ENCODE measurements around the gene ARF1.

DNA sequence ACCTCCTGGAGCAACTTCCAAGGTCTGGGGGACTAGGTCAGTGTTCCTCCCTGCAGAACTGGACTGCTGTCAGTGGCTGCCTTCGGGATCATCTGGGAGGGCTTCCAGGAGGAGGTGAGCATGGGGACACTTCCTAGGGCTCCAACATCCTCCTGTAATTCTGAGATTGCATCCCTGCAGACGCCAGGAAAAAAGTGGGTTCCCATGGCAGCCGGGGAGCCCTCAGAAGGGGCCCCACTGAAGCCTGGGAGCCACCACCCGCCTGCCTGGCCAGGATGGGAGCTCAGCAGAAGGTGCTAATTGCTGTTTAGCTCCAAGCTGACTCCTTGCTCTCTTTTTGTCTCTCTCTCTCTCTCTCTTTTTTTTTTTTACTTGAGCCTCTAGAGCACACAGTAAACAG is 16.1 kb upstream of the ARF1 start:
- no peak for TF ChIP-seq EGR1 (IDR thresholded peaks at IDR 0.05; ENCODE audit: borderline replicate concordance, low read depth, low read length)
- no peak for TF ChIP-seq SIN3A (conservative IDR thresholded peaks at IDR 0.05 in 1 of 2, IDR thresholded peaks at IDR 0.05 in 1 of 2; ENCODE audit: low read depth in 1 of 2, low read length in 2 of 2)
- no peak for TF ChIP-seq NRF1 (IDR thresholded peaks at IDR 0.05; ENCODE audit: low read depth, low read length)
- TF ChIP-seq EP300 (IDR thresholded peaks at IDR 0.05; ENCODE audit: borderline replicate concordance in 1 of 2, low read depth in 2 of 2, low read length in 2 of 2): no peak
- no peak for TF ChIP-seq ATF3 (IDR thresholded peaks at IDR 0.05; ENCODE audit: insufficient read depth, low read depth, low read length)
- TF ChIP-seq, protein P1, sequence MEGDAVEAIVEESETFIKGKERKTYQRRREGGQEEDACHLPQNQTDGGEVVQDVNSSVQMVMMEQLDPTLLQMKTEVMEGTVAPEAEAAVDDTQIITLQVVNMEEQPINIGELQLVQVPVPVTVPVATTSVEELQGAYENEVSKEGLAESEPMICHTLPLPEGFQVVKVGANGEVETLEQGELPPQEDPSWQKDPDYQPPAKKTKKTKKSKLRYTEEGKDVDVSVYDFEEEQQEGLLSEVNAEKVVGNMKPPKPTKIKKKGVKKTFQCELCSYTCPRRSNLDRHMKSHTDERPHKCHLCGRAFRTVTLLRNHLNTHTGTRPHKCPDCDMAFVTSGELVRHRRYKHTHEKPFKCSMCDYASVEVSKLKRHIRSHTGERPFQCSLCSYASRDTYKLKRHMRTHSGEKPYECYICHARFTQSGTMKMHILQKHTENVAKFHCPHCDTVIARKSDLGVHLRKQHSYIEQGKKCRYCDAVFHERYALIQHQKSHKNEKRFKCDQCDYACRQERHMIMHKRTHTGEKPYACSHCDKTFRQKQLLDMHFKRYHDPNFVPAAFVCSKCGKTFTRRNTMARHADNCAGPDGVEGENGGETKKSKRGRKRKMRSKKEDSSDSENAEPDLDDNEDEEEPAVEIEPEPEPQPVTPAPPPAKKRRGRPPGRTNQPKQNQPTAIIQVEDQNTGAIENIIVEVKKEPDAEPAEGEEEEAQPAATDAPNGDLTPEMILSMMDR (IDR thresholded peaks at IDR 0.05; ENCODE audit: control extremely low read depth in 1 of 3, insufficient read depth in 1 of 3, low read depth in 1 of 3, low read length in 3 of 3): no peak
- no peak for TF ChIP-seq ATF2 (IDR thresholded peaks at IDR 0.05; ENCODE audit: low read length)
- no peak for TF ChIP-seq EZH2 (IDR thresholded peaks at IDR 0.05; ENCODE audit: low read depth, low read length, severe bottlenecking)
- no peak for TF ChIP-seq RXRA (IDR thresholded peaks at IDR 0.05; ENCODE audit: insufficient read depth, low read depth, low read length)
- TF ChIP-seq, protein P2, sequence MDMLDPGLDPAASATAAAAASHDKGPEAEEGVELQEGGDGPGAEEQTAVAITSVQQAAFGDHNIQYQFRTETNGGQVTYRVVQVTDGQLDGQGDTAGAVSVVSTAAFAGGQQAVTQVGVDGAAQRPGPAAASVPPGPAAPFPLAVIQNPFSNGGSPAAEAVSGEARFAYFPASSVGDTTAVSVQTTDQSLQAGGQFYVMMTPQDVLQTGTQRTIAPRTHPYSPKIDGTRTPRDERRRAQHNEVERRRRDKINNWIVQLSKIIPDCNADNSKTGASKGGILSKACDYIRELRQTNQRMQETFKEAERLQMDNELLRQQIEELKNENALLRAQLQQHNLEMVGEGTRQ (IDR thresholded peaks at IDR 0.05; ENCODE audit: low read length): no peak
- no peak for TF ChIP-seq GABPA (IDR thresholded peaks at IDR 0.05; ENCODE audit: borderline replicate concordance, insufficient read depth, low read length)
- TF ChIP-seq PHF8 (conservative IDR thresholded peaks at IDR 0.05; ENCODE audit: low read depth, low read length): no peak
- no peak for TF ChIP-seq CTBP2 (IDR thresholded peaks at IDR 0.05; ENCODE audit: borderline replicate concordance, insufficient read depth, insufficient read length, low read length)
